ENCODE results near the gene MS4A15.

The MS4A15 gene

DNA sequence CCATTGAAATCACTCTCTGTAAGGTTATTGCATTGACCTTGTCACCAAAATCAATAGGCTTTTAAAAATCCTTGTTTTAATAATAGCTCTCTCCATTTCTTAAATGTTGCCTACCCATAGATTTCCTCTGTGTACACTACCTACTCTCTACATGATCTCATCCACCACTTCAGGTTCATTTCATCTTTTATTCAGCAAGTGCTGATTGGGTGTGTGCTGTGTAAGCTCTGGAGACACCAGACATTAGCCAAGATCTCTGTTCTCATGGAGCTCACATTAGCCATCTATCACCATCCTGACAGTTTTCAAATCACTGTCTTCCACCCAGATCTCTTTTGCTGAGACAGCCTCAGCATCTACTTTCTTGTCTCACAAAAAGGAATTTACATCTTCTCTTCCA lies 24.1 kb downstream of the MS4A15 start:
- no peak for DNase-seq (ENCODE audit: low read depth, low spot score)
- in situ Hi-C loops (cut with HindIII; ENCODE audit: low sequenced_read_pairs), result no loop called here

DNA sequence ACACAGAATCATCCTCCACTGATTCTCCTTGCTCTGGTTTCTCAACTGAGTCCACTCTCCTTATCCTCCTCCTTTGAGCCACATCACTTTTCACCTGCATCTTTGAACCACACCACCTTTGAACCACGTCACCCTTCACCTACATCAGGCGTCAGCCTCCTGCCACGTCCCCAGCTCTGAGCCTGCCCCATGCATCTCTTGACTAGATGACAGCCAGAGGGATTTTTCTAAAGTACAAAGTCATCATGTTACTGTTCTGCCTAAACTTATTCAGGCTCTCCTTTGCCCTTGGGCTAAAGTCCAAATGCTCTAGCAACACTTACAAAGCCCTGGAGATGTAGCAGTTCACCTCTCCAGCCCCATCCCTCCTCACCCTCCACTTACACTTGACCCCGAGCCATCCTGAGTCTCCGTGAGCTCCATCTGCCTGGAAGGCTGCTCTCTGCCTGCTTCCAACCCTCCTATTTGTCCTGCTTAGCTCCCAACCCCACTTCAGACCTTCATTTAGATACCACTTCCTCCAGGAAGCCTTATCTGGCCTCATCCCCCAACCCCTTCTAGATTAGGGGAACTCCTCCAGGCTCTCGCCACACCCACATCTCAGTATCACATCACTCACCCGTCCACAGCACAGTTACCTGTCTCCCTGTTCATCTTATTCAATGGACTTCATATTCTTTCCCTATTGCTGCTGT lies 24.8 kb downstream of the MS4A15 start:
- no peak for DNase-seq (ENCODE audit: low read depth, low spot score)
- no peak overlapping the region for H3K4me3 ChIP-seq (ENCODE audit: low read depth, low read length)
- in situ Hi-C loops (cut with HindIII; ENCODE audit: low sequenced_read_pairs), result no loop called here
- TF ChIP-seq, protein P1, sequence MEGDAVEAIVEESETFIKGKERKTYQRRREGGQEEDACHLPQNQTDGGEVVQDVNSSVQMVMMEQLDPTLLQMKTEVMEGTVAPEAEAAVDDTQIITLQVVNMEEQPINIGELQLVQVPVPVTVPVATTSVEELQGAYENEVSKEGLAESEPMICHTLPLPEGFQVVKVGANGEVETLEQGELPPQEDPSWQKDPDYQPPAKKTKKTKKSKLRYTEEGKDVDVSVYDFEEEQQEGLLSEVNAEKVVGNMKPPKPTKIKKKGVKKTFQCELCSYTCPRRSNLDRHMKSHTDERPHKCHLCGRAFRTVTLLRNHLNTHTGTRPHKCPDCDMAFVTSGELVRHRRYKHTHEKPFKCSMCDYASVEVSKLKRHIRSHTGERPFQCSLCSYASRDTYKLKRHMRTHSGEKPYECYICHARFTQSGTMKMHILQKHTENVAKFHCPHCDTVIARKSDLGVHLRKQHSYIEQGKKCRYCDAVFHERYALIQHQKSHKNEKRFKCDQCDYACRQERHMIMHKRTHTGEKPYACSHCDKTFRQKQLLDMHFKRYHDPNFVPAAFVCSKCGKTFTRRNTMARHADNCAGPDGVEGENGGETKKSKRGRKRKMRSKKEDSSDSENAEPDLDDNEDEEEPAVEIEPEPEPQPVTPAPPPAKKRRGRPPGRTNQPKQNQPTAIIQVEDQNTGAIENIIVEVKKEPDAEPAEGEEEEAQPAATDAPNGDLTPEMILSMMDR (IDR thresholded peaks at IDR 0.05; ENCODE audit: low read depth, low read length), result no peak

More for the DNA sequence above, 24.1 kb downstream of the MS4A15 start:
- TF ChIP-seq, protein P1 (IDR thresholded peaks at IDR 0.05; ENCODE audit: low read depth, low read length), result no peak
- H3K4me3 ChIP-seq (ENCODE audit: low read depth, low read length), result no peak overlapping the region

DNA sequence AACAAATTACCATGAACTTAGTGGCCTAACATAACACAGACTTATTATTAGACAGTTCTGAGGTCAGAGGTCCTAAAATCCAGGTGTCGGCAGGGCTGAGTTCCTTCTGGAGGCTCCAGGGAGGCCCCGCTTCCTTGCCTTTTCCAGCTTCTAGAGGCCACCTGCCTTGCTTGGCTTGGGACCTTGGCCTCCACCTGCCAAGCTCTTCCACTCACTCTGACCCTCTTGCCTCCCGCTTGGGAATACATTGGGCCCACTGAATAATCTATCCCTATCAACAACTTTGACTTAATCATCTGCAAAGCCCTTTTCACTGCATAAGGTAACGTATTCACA lies 25.3 kb downstream of the MS4A15 start:
- TF ChIP-seq, protein P1 (IDR thresholded peaks at IDR 0.05; ENCODE audit: low read depth, low read length), result no peak
- DNase-seq (ENCODE audit: low read depth, low spot score), result no peak
- in situ Hi-C loops (cut with HindIII; ENCODE audit: low sequenced_read_pairs), result no loop called here
- no peak overlapping the region for H3K4me3 ChIP-seq (ENCODE audit: low read depth, low read length)

DNA sequence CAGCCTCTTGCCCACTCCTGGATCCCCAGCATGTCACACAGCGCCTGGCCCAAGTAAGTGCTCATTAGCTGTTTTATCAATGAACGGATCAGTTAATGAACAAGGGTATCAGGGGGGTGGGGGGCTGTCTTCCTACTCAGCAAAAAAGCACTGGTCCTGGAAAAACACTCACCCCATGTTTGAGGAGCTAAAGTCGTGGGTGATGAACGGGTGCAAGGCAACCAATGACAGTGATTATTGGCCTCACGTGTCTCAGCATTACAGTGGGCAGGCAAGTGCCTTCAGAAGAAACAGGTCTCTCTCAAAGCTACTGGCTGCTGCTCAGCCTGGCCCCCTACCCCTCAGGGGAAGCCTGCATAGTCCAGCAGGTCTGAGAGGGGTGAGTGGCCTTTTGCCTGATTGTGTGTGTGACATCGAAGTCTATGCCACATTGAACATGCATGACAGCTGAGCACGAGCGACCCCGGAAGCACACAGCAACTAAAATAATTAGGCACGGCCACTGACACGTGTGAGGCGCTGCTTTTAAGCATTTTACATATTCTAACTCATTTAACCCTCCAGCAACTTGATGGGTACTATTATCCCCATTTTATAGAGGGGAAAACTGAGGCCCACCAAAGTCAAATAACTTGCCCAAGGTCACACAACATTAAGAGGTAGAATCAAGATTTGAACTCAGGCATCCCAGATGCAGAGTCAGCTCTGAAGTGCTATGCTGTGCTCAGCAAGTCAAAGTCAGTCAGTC lies 25.9 kb downstream of the MS4A15 start:
- TF ChIP-seq, protein P1 (IDR thresholded peaks at IDR 0.05; ENCODE audit: low read depth, low read length), result no peak
- in situ Hi-C loops (cut with HindIII; ENCODE audit: low sequenced_read_pairs), result no loop called here
- H3K4me3 ChIP-seq (ENCODE audit: low read depth, low read length), result no peak overlapping the region

DNA sequence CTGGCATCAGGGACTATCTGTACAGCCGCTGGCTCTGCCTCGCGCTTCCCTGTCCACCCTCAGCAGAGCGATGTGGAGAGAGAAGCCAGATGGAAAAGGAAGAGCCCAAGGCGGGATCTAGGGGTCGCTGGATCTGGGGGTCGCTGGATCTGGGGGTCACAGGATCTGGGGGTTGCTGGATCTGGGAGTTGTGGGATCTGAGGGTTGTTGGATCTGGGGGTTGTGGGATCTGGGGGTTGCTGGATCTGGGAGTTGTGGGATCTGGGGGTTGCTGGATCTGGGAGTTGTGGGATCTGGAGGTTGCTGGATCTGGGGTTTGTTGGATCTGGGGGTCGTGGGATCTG lies 26.4 kb downstream of the MS4A15 start:
- TF ChIP-seq, protein P1 (IDR thresholded peaks at IDR 0.05; ENCODE audit: low read depth, low read length), result no peak
- no peak for DNase-seq (ENCODE audit: low read depth, low spot score)
- in situ Hi-C loops (cut with HindIII; ENCODE audit: low sequenced_read_pairs), result no loop called here
- H3K4me3 ChIP-seq (ENCODE audit: low read depth, low read length), result no peak overlapping the region

More for the DNA sequence above, 25.9 kb downstream of the MS4A15 start:
- no peak for DNase-seq (ENCODE audit: low read depth, low spot score)

DNA sequence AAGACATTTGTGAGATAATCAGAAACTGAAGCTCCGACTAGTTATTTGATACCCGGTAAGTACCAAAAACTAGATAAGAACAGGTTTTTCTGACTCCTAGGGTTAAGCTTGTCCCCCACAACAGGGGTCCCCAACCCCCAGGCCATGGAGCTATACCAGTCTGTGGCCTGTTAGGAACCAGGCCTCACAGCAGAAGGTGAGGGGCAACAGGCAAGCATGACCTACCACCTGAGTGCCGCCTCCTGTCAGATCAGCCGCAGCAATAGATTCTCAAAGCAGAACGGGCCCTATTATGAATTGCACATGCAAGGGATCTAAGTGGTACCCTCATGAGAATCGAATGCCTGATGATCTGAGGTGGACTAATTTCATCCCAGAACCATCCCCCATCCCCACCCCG lies 27.2 kb downstream of the MS4A15 start:
- TF ChIP-seq, protein P1 (IDR thresholded peaks at IDR 0.05; ENCODE audit: low read depth, low read length), result no peak
- DNase-seq (ENCODE audit: low read depth, low spot score), result no peak
- in situ Hi-C loops (cut with HindIII; ENCODE audit: low sequenced_read_pairs), result no loop called here
- no peak overlapping the region for H3K4me3 ChIP-seq (ENCODE audit: low read depth, low read length)

Data from astrocyte of the spinal cord (primary cell).